ENCODE measurements around the gene ZMIZ1.

- TF ChIP-seq EZH2 (IDR thresholded peaks at IDR 0.05; ENCODE audit: borderline replicate concordance, low read depth, low read length, poor library complexity, severe bottlenecking) = no peak
- TF ChIP-seq, protein P1, sequence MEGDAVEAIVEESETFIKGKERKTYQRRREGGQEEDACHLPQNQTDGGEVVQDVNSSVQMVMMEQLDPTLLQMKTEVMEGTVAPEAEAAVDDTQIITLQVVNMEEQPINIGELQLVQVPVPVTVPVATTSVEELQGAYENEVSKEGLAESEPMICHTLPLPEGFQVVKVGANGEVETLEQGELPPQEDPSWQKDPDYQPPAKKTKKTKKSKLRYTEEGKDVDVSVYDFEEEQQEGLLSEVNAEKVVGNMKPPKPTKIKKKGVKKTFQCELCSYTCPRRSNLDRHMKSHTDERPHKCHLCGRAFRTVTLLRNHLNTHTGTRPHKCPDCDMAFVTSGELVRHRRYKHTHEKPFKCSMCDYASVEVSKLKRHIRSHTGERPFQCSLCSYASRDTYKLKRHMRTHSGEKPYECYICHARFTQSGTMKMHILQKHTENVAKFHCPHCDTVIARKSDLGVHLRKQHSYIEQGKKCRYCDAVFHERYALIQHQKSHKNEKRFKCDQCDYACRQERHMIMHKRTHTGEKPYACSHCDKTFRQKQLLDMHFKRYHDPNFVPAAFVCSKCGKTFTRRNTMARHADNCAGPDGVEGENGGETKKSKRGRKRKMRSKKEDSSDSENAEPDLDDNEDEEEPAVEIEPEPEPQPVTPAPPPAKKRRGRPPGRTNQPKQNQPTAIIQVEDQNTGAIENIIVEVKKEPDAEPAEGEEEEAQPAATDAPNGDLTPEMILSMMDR (conservative IDR thresholded peaks at IDR 0.05; ENCODE audit: low read depth, low read length) = no peak
Observed at GRCh38 chr10:79152423-79152817, 83.7 kb downstream of the ZMIZ1 start.
